Activated CD8-positive, alpha-beta memory T cell treated with anti-CD3 and anti-CD28 coated beads, Interleukin-2, amount 50 U/mL, for 48 hours (primary cell): ENCODE data around the gene MYH13.

Source experiments
- DNase-seq: peaks from one replicate; pipeline ENCODE4 v3.0.0-alpha.2; 2020

MYH13 gene

GRCh38 chr17:10339051-10339450 is 33.8 kb downstream of the MYH13 start:
- no peak for DNase-seq

GRCh38 chr17:10337976-10338375 is 34.8 kb downstream of the MYH13 start:
- no peak for DNase-seq

GRCh38 chr17:10337136-10337535 is 35.7 kb downstream of the MYH13 start:
- no peak for DNase-seq

- DNase-seq, result no peak
Observed at GRCh38 chr17:10336393-10336792, 36.4 kb downstream of the MYH13 start.

GRCh38 chr17:10332515-10332914 is 40.3 kb downstream of the MYH13 start:
- DNase-seq, result no peak

GRCh38 chr17:10328971-10329923 is 43.6 kb downstream of the MYH13 start:
- DNase-seq, result no peak

GRCh38 chr17:10328206-10328605 is 44.6 kb downstream of the MYH13 start:
- DNase-seq, result no peak

- peak; percentile 93 for DNase-seq
Observed at GRCh38 chr17:10327640-10328039, 45.2 kb downstream of the MYH13 start.

- no peak for DNase-seq
Observed at GRCh38 chr17:10325031-10325695, 47.6 kb downstream of the MYH13 start.

GRCh38 chr17:10323812-10324610 is 48.8 kb downstream of the MYH13 start:
- no peak for DNase-seq

- DNase-seq, result no peak
Observed at GRCh38 chr17:10318535-10318934, 54.3 kb downstream of the MYH13 start.

- no peak for DNase-seq
Observed at GRCh38 chr17:10317543-10317834, 55.3 kb downstream of the MYH13 start.

GRCh38 chr17:10316801-10317542 is 55.8 kb downstream of the MYH13 start:
- DNase-seq, result no peak

- DNase-seq, result no peak
Observed at GRCh38 chr17:10314329-10314728, 58.5 kb downstream of the MYH13 start.

GRCh38 chr17:10313037-10313672 is 59.7 kb downstream of the MYH13 start:
- no peak for DNase-seq

- DNase-seq, result no peak
Observed at GRCh38 chr17:10311131-10311530, 61.7 kb downstream of the MYH13 start.

GRCh38 chr17:10309003-10309974 is 63.5 kb downstream of the MYH13 start:
- DNase-seq, result no peak

- DNase-seq, result no peak
Observed at GRCh38 chr17:10306585-10306984, 66.2 kb downstream of the MYH13 start.

- DNase-seq, result no peak
Observed at GRCh38 chr17:10305398-10305797, 67.4 kb downstream of the MYH13 start.

- no peak for DNase-seq
Observed at GRCh38 chr17:10304758-10305300, 68.0 kb downstream of the MYH13 start.

GRCh38 chr17:10297691-10298090 is 75.1 kb downstream of the MYH13 start:
- no peak for DNase-seq
